Measurements from ENCODE around the gene NANOS1. TPM values are rescaled to one million over a fixed set of nuclear protein-coding genes. Genes with fewer than 3 reads are reported as not detected.

Gene NANOS1
- total RNA-seq, 2 experiments from 2014 or later, result 3.6 to 7.5 TPM

GRCh38 chr10:118983263-118983662 lies 46.3 kb upstream of the NANOS1 start:
- no peaks in the 10 kb centered on the region for H3K9me3 ChIP-seq (ENCODE audit: low read length)
- BruUV-seq (replicated peaks), result no TSS peak
- no peak for TF ChIP-seq EZH2phosphoT487 (IDR thresholded peaks at IDR 0.05; ENCODE audit: borderline replicate concordance, low read depth, low read length)
- no peak for TF ChIP-seq CTCF (conservative IDR thresholded peaks at IDR 0.05; ENCODE audit: low read length)
- intact Hi-C loops (cut with micrococcal nuclease; ENCODE audit: unreplicated experiment), result no loop called here
- no peaks in the 10 kb centered on the region for H3K79me2 ChIP-seq (ENCODE audit: insufficient read depth, low read depth, low read length)
- H3K9me2 ChIP-seq (ENCODE audit: insufficient read depth, low read length), result no peaks in the 10 kb centered on the region
- DNase-seq (ENCODE audit: low spot score), result no peak
- POLR2A ChIA-PET, result interaction anchor here (0.5 to 1.5 kb wide), 3 partner anchors 11 to 147 kb away, joined by 3 to 6 read pairs (median 5); no protein-coding TSS in a partner anchor
- H3K27ac ChIP-seq (ENCODE audit: low read depth, low read length, poor library complexity, severe bottlenecking), result no peak overlapping the region
- H3K4me3 ChIP-seq (ENCODE audit: low read depth, low read length, poor library complexity, severe bottlenecking), result no peak overlapping the region
- H3K4me1 ChIP-seq (ENCODE audit: insufficient read depth, low read length, poor library complexity, severe bottlenecking), result no peaks in the 10 kb centered on the region
- CTCF ChIA-PET (ENCODE audit: unreplicated experiment), result no interaction called here
- H4K20me1 ChIP-seq (ENCODE audit: insufficient read depth, low read length), result no peaks in the 10 kb centered on the region
- no peak overlapping the region for H3K4me2 ChIP-seq (ENCODE audit: low read length)
- no peaks in the 10 kb centered on the region for H3K36me3 ChIP-seq (ENCODE audit: insufficient read depth, low read length)
- H2AFZ ChIP-seq (ENCODE audit: low read length), result no peak overlapping the region

GRCh38 chr10:118985576-118985975 lies 43.9 kb upstream of the NANOS1 start:
- Histone ChIP-seq H3K9me2 (ENCODE audit: insufficient read depth, low read length) (no peaks in the 10 kb centered on the region), H3K9me3 (ENCODE audit: low read length) (0 out of 2 replicates have a peak, but pooled peaks cover 3% of the 10 kb centered on the region), H3K4me3 (ENCODE audit: low read depth, low read length, poor library complexity, severe bottlenecking) (no peak overlapping the region), H3K79me2 (ENCODE audit: insufficient read depth, low read depth, low read length) (no peaks in the 10 kb centered on the region), H3K27ac (ENCODE audit: low read depth, low read length, poor library complexity, severe bottlenecking) (no peak overlapping the region), H3K4me1 (ENCODE audit: insufficient read depth, low read length, poor library complexity, severe bottlenecking) (no peaks in the 10 kb centered on the region), H3K4me2 (ENCODE audit: low read length) (no peak overlapping the region), H3K36me3 (ENCODE audit: insufficient read depth, low read length) (no peaks in the 10 kb centered on the region), H2AFZ (ENCODE audit: low read length) (no peak overlapping the region), H4K20me1 (ENCODE audit: insufficient read depth, low read length) (no peaks in the 10 kb centered on the region)
- POLR2A ChIA-PET, result interaction anchor here (0.7 kb wide), 1 partner anchor 741 kb away, joined by 3 read pairs; no protein-coding TSS in a partner anchor
- CTCF ChIA-PET (ENCODE audit: unreplicated experiment), result no interaction called here
- no TSS peak for BruUV-seq (replicated peaks)
- TF ChIP-seq CTCF (conservative IDR thresholded peaks at IDR 0.05; ENCODE audit: low read length) (no peak), EZH2phosphoT487 (IDR thresholded peaks at IDR 0.05; ENCODE audit: borderline replicate concordance, low read depth, low read length) (no peak)
- intact Hi-C loops (cut with micrococcal nuclease; ENCODE audit: unreplicated experiment), result no loop called here
- no peak for DNase-seq (ENCODE audit: low spot score)

GRCh38 chr10:118986815-118987790 lies 42.4 kb upstream of the NANOS1 start:
- no peaks in the 10 kb centered on the region for H3K9me2 ChIP-seq (ENCODE audit: insufficient read depth, low read length)
- no TSS peak for BruUV-seq (replicated peaks)
- TF ChIP-seq EZH2phosphoT487 (IDR thresholded peaks at IDR 0.05; ENCODE audit: borderline replicate concordance, low read depth, low read length), result no peak
- 0 out of 2 replicates have a peak, but pooled peaks cover 3% of the 10 kb centered on the region for H3K9me3 ChIP-seq (ENCODE audit: low read length)
- no peak overlapping the region for H3K4me3 ChIP-seq (ENCODE audit: low read depth, low read length, poor library complexity, severe bottlenecking)
- no peaks in the 10 kb centered on the region for H3K36me3 ChIP-seq (ENCODE audit: insufficient read depth, low read length)
- intact Hi-C loops (cut with micrococcal nuclease; ENCODE audit: unreplicated experiment), result no loop called here
- H3K4me1 ChIP-seq (ENCODE audit: insufficient read depth, low read length, poor library complexity, severe bottlenecking), result no peaks in the 10 kb centered on the region
- DNase-seq (ENCODE audit: low spot score), result no peak
- no peak overlapping the region for H2AFZ ChIP-seq (ENCODE audit: low read length)
- no peaks in the 10 kb centered on the region for H3K79me2 ChIP-seq (ENCODE audit: insufficient read depth, low read depth, low read length)
- H3K27ac ChIP-seq (ENCODE audit: low read depth, low read length, poor library complexity, severe bottlenecking), result no peak overlapping the region
- no peaks in the 10 kb centered on the region for H4K20me1 ChIP-seq (ENCODE audit: insufficient read depth, low read length)
- ChIA-PET CTCF (ENCODE audit: unreplicated experiment) (no interaction called here), POLR2A (interaction anchor here (0.6 kb wide), 1 partner anchor 527 kb away, joined by 3 read pairs; no protein-coding TSS in a partner anchor)
- no peak overlapping the region for H3K4me2 ChIP-seq (ENCODE audit: low read length)

Data from OCI-LY7 (cell line).